ENCODE results near the gene RAB10.

- TF ChIP-seq POLR2AphosphoS5 (IDR thresholded peaks at IDR 0.05; ENCODE audit: low read depth) (no peak), CTCF (conservative IDR thresholded peaks at IDR 0.05; ENCODE audit: low read depth in 2 of 2) (no peak), EZH2phosphoT487 (IDR thresholded peaks at IDR 0.05; ENCODE audit: unreplicated experiment) (no peak), EZH2 (IDR thresholded peaks at IDR 0.05; ENCODE audit: low read depth, unreplicated experiment) (no peak), JUNB (IDR thresholded peaks at IDR 0.05; ENCODE audit: unreplicated experiment) (no peak), REST (IDR thresholded peaks at IDR 0.05; ENCODE audit: unreplicated experiment) (no peak), STAT1 (IDR thresholded peaks at IDR 0.05; ENCODE audit: unreplicated experiment) (no peak), ETS1 (IDR thresholded peaks at IDR 0.05) (no peak), ZNF462 (CRISPR knock-in tag; IDR thresholded peaks at IDR 0.05) (no peak)
Observed at GRCh38 chr2:26112201-26112600, 78.3 kb downstream of the RAB10 start.

All from GM23338 (cell line).